ENCODE results near the gene DNAJA3. TPM values are rescaled to one million over a fixed set of nuclear protein-coding genes. Genes with fewer than 3 reads are reported as not detected.
A peak's percentile ranks its signal among the peaks of the same experiment; 100 is the strongest.

DNAJA3 gene
- total and polyA plus RNA-seq, 7 donors = 68.0 to 110 (median 81.9) TPM

GRCh38 chr16:4442371-4442770 lies 16.7 kb downstream of the DNAJA3 start:
- H3K27ac ChIP-seq = no peak overlapping the region
- no peaks in the 10 kb centered on the region for H3K4me1 ChIP-seq
- H3K4me3 ChIP-seq = no peak overlapping the region
- peak in 1 of 2 donors; percentile 15 for DNase-seq
- ATAC-seq = no peak
- no peaks in the 10 kb centered on the region for H3K9me3 ChIP-seq
- WGBS, 3 donors = 87 to 92% (median 88%) methylated on average over 11 of the region's 11 CpGs
- TF ChIP-seq CTCF (IDR thresholded peaks at IDR 0.05) = no peak
- no peaks in the 10 kb centered on the region for H3K27me3 ChIP-seq (ENCODE audit: insufficient read depth in 3 of 3, low read length in 2 of 3)
- intact Hi-C loops (cut with DNase I) = no loop called here
- peaks cover 11 to 100% of the 10 kb centered on the region in 2 donors for H3K36me3 ChIP-seq (ENCODE audit: insufficient read depth in 1 of 2, low read depth in 1 of 2)

GRCh38 chr16:4443271-4443670 lies 17.6 kb downstream of the DNAJA3 start:
- intact Hi-C loops (cut with DNase I) = no loop called here
- no peaks in the 10 kb centered on the region for H3K4me1 ChIP-seq
- no peak overlapping the region for H3K4me3 ChIP-seq
- H3K27me3 ChIP-seq (ENCODE audit: insufficient read depth in 3 of 3, low read length in 2 of 3) = no peaks in the 10 kb centered on the region
- H3K27ac ChIP-seq = no peak overlapping the region
- no peak for TF ChIP-seq CTCF (IDR thresholded peaks at IDR 0.05)
- H3K9me3 ChIP-seq = no peaks in the 10 kb centered on the region
- peak in 1 of 2 donors; percentile 12 for DNase-seq
- peaks cover 11 to 100% of the 10 kb centered on the region in 2 donors for H3K36me3 ChIP-seq (ENCODE audit: insufficient read depth in 1 of 2, low read depth in 1 of 2)
- 69 to 82% (median 75%) methylated on average over 5 of the region's 5 CpGs for WGBS, 3 donors
- no peak for ATAC-seq

- H3K27ac ChIP-seq = no peak overlapping the region
- WGBS, 3 donors = 86 to 90% (median 88%) methylated on average over 4 of the region's 4 CpGs
- no peak for TF ChIP-seq CTCF (IDR thresholded peaks at IDR 0.05)
Measured at GRCh38 chr16:4443986-4444385, 18.3 kb downstream of the DNAJA3 start.

GRCh38 chr16:4450430-4450829 lies 24.8 kb downstream of the DNAJA3 start:
- 68 to 75% (median 70%) methylated on average over 14 of the region's 14 CpGs for WGBS, 3 donors
- intact Hi-C loops (cut with DNase I) = no loop called here
- no peaks in the 10 kb centered on the region for H3K9me3 ChIP-seq

More at GRCh38 chr16:4443986-4444385, 18.3 kb downstream of the DNAJA3 start:
- ATAC-seq = no peak
- H3K4me1 ChIP-seq = no peaks in the 10 kb centered on the region
- no peaks in the 10 kb centered on the region for H3K9me3 ChIP-seq
- no peak overlapping the region for H3K4me3 ChIP-seq
- intact Hi-C loops (cut with DNase I) = no loop called here
- no peak for DNase-seq
- no peaks in the 10 kb centered on the region for H3K27me3 ChIP-seq (ENCODE audit: insufficient read depth in 3 of 3, low read length in 2 of 3)
- H3K36me3 ChIP-seq (ENCODE audit: insufficient read depth in 1 of 2, low read depth in 1 of 2) = peaks cover 16 to 100% of the 10 kb centered on the region in 2 donors

More at GRCh38 chr16:4450430-4450829, 24.8 kb downstream of the DNAJA3 start:
- ATAC-seq (no peak), DNase-seq (no peak)
- TF ChIP-seq CTCF (IDR thresholded peaks at IDR 0.05) = no peak
- H3K27me3 ChIP-seq (ENCODE audit: insufficient read depth in 3 of 3, low read length in 2 of 3) = no peaks in the 10 kb centered on the region
- no peak overlapping the region for H3K27ac ChIP-seq
- H3K36me3 ChIP-seq (ENCODE audit: insufficient read depth in 1 of 2, low read depth in 1 of 2) = peaks cover 11 to 97% of the 10 kb centered on the region in 2 donors
- H3K4me3 ChIP-seq = no peak overlapping the region
- H3K4me1 ChIP-seq = no peaks in the 10 kb centered on the region

Data from psoas muscle (tissue), 8 donors.